Duodenal mucosa (tissue), 2 donors: ENCODE measurements around the gene NMT1.

ENCODE experiments used
- H3K27ac ChIP-seq: one replicate; pipeline ENCODE4 v1.7.0; 2013; ENCODE audit warnings: low read depth, low read length
- H3K27me3 ChIP-seq, 2 donors: one replicate each; pipeline ENCODE4 v1.7.0; 2013; ENCODE audit warnings: low read length in 2 of 2, control low read depth in 1 of 2; ENCODE audit not compliant: insufficient read depth in 2 of 2, control insufficient read depth in 1 of 2
- H3K36me3 ChIP-seq, 2 donors: one replicate each; pipeline ENCODE4 v1.7.0; 2013; ENCODE audit warnings: low read length in 2 of 2, control low read depth in 1 of 2; ENCODE audit not compliant: insufficient read depth in 2 of 2, control insufficient read depth in 1 of 2
- H3K4me1 ChIP-seq, 2 donors: one replicate each; pipeline ENCODE4 v1.7.0; 2013; ENCODE audit warnings: low read length in 2 of 2, control low read depth in 1 of 2; ENCODE audit not compliant: insufficient read depth in 2 of 2, control insufficient read depth in 1 of 2
- H3K4me3 ChIP-seq, 2 donors: one replicate each; pipeline ENCODE4 v1.7.0; 2013; ENCODE audit warnings: low read length in 2 of 2, low read depth in 1 of 2
- H3K9ac ChIP-seq, 2 donors: one replicate each; pipeline ENCODE4 v1.7.0; 2013; ENCODE audit warnings: low read length in 2 of 2, low read depth in 1 of 2
- H3K9me3 ChIP-seq, 2 donors: one replicate each; pipeline ENCODE4 v1.7.0; 2013; ENCODE audit warnings: low read length in 2 of 2, control low read depth in 1 of 2; ENCODE audit not compliant: control insufficient read depth in 1 of 2

The NMT1 gene

GRCh38 chr17:45035848-45036247, 25.3 kb upstream of the NMT1 start:
- Histone ChIP-seq H3K9ac (no peak overlapping the region), H3K27ac (no peak overlapping the region), H3K4me1 (peaks cover 15 to 18% of the 10 kb centered on the region in 2 donors), H3K9me3 (no peaks in the 10 kb centered on the region), H3K4me3 (no peak overlapping the region), H3K36me3 (peaks cover 6 to 28% of the 10 kb centered on the region in 2 donors), H3K27me3 (no peaks in the 10 kb centered on the region)

GRCh38 chr17:45036691-45037090, 24.4 kb upstream of the NMT1 start:
- H3K9ac ChIP-seq = no peak overlapping the region
- no peak overlapping the region for H3K4me3 ChIP-seq
- no peaks in the 10 kb centered on the region for H3K27me3 ChIP-seq
- no peak overlapping the region for H3K27ac ChIP-seq
- H3K9me3 ChIP-seq = no peaks in the 10 kb centered on the region
- H3K36me3 ChIP-seq = peaks cover 6 to 20% of the 10 kb centered on the region in 2 donors
- peaks cover 15 to 18% of the 10 kb centered on the region in 2 donors for H3K4me1 ChIP-seq

GRCh38 chr17:45038728-45039634, 22.1 kb upstream of the NMT1 start:
- Histone ChIP-seq H3K4me1 (peaks cover 15 to 18% of the 10 kb centered on the region in 2 donors), H3K9ac (no peak overlapping the region), H3K4me3 (no peak overlapping the region), H3K36me3 (peaks cover 9% of the 10 kb centered on the region in 2 donors), H3K27ac (no peak overlapping the region), H3K9me3 (no peaks in the 10 kb centered on the region), H3K27me3 (no peaks in the 10 kb centered on the region)

DNA sequence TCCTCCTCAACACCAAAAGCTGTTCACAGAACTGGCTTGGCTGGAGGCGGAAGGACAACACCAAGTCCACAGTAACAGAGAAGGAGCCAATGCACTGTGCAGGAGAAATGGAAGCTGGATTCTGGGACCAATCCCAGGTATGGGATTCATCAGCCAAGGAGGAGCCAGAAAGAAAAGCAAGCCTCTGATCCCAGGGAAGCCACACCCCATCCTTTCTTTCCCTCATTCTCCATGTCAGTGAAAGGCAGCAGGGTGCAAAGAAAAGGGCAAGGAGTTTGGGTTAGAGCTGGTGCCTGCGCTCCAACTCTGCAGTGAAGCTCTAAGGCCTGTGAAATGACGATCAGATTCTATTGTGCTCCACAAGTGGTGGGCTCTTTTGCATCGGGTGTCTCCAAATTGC, 20.7 kb upstream of the NMT1 start:
- peaks cover 0 to 5% of the 10 kb centered on the region in 2 donors for H3K36me3 ChIP-seq
- no peak overlapping the region for H3K4me3 ChIP-seq
- H3K4me1 ChIP-seq = peaks cover 15 to 17% of the 10 kb centered on the region in 2 donors
- H3K27me3 ChIP-seq = no peaks in the 10 kb centered on the region
- H3K27ac ChIP-seq = no peak overlapping the region
- H3K9me3 ChIP-seq = no peaks in the 10 kb centered on the region
- no peak overlapping the region for H3K9ac ChIP-seq

GRCh38 chr17:45042346-45043120, 18.6 kb upstream of the NMT1 start:
- Histone ChIP-seq H3K27me3 (no peaks in the 10 kb centered on the region), H3K9ac (no peak overlapping the region), H3K9me3 (no peaks in the 10 kb centered on the region), H3K4me1 (peaks cover 4 to 9% of the 10 kb centered on the region in 2 donors), H3K27ac (no peak overlapping the region), H3K4me3 (no peak overlapping the region), H3K36me3 (peaks cover 0 to 5% of the 10 kb centered on the region in 2 donors)

- Histone ChIP-seq H3K4me3 (no peak overlapping the region), H3K36me3 (peaks cover 0 to 5% of the 10 kb centered on the region in 2 donors), H3K27me3 (no peaks in the 10 kb centered on the region), H3K27ac (no peak overlapping the region), H3K9me3 (no peaks in the 10 kb centered on the region), H3K4me1 (peaks cover 3 to 4% of the 10 kb centered on the region in 2 donors), H3K9ac (no peak overlapping the region)
Measured at GRCh38 chr17:45043813-45044540, 17.1 kb upstream of the NMT1 start.

GRCh38 chr17:45046537-45047125, 14.5 kb upstream of the NMT1 start:
- peaks cover 5 to 12% of the 10 kb centered on the region in 2 donors for H3K4me1 ChIP-seq
- H3K9me3 ChIP-seq = no peaks in the 10 kb centered on the region
- H3K9ac ChIP-seq = no peak overlapping the region
- H3K4me3 ChIP-seq = no peak overlapping the region
- peaks cover 0 to 5% of the 10 kb centered on the region in 2 donors for H3K36me3 ChIP-seq
- H3K27me3 ChIP-seq = no peaks in the 10 kb centered on the region
- H3K27ac ChIP-seq = no peak overlapping the region

- Histone ChIP-seq H3K36me3 (no peaks in the 10 kb centered on the region), H3K4me3 (no peak overlapping the region), H3K27ac (no peak overlapping the region), H3K27me3 (no peaks in the 10 kb centered on the region), H3K9me3 (no peaks in the 10 kb centered on the region), H3K4me1 (peaks cover 5 to 19% of the 10 kb centered on the region in 2 donors), H3K9ac (no peak overlapping the region)
Measured at GRCh38 chr17:45048795-45049563, 12.1 kb upstream of the NMT1 start.

DNA sequence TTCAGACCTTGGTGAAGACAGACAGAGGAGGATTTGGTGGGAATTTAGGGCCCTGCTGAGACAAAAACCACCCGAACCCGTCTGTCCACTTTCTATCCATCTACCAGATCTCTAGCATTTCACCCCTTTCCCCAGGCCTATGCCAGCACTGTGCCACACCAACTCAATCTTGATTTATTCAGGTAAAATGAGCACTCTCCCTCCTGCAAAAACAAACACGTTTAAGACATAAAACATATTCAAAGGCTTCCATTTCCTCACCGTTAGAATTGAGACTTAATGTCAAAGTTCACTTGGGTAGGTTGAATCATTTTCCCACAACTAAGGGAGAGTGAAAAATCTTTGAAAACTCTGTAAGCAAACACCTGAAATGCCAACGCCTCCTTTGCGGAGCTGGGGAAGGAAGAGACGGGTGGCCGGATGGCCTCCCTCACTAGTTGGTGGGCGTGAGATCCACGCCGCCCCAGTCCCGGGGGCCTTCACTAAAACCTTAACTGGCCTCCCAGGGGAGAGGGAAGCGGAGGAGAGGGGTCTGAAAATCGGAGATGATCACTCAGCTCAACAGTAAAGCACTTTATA, 10.5 kb upstream of the NMT1 start:
- Histone ChIP-seq H3K4me3 (peak overlapping the region; percentile 65 to 76), H3K4me1 (peaks cover 5 to 19% of the 10 kb centered on the region in 2 donors), H3K27ac (peak overlapping the region; percentile 93), H3K9ac (peak overlapping the region; percentile 61 to 93), H3K27me3 (no peaks in the 10 kb centered on the region), H3K9me3 (no peaks in the 10 kb centered on the region), H3K36me3 (no peaks in the 10 kb centered on the region)
